HUES64 (cell line): ENCODE measurements around the gene MEIS2.

Experiments
- H3K27ac ChIP-seq: 2 replicates; pipeline ENCODE4 v1.7.0; 2013; ENCODE audit warnings: low read depth, low read length, inconsistent platforms
- H3K27me3 ChIP-seq: 2 replicates; pipeline ENCODE4 v1.6.1; 2013; ENCODE audit warnings: mild to moderate bottlenecking, low read length; ENCODE audit not compliant: insufficient read depth
- H3K36me3 ChIP-seq: 2 replicates; pipeline ENCODE4 v1.6.1; 2013; ENCODE audit warnings: mild to moderate bottlenecking, low read length; ENCODE audit not compliant: insufficient read depth
- H3K4me1 ChIP-seq: 2 replicates; pipeline ENCODE4 v1.6.1; 2013; ENCODE audit warnings: mild to moderate bottlenecking, low read length, moderate library complexity; ENCODE audit not compliant: insufficient read depth
- H3K4me3 ChIP-seq: 2 replicates; pipeline ENCODE4 v1.5.1; 2013; ENCODE audit warnings: mild to moderate bottlenecking, low read length, moderate library complexity
- H3K9ac ChIP-seq: 2 replicates; pipeline ENCODE4 v1.6.1; 2013; ENCODE audit warnings: mild to moderate bottlenecking, low read depth, low read length
- H3K9me3 ChIP-seq: 2 replicates; pipeline ENCODE4 v1.6.1; 2013; ENCODE audit warnings: low read depth, low read length; ENCODE audit not compliant: insufficient read depth
- WGBS: fragments of 150-250, 120-280 bp; methylation state at CpG from one replicate; pipeline ENCODE4 v1.1.7; 2013; ENCODE audit warnings: missing lambda C conversion rate; 5-methylcytosine and 5-hydroxymethylcytosine counted together

MEIS2 gene

DNA sequence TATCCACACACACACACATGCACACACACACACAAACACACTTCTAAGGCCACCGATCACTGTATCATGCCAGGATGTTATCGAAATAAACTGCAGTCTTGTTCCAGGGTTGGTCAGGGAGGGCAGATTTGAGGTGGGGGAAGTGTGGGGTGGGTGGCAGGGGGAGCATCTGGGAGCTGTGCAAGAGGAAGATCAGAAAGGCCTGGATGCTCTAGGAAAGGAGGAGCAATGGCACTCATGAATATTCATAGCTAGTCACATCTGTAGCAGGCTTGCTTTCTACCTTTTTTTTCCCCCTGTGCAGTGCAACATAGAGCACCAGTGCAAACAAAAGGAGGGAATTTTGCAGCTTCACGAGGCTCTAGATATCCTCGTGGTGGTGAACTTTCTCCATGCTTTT is 84.9 kb downstream of the MEIS2 start:
- Histone ChIP-seq H3K27me3 (no peaks in the 10 kb centered on the region), H3K4me3 (no peak overlapping the region), H3K9me3 (no peaks in the 10 kb centered on the region), H3K27ac (no peak overlapping the region), H3K4me1 (peaks cover 25% of the 10 kb centered on the region), H3K36me3 (no peaks in the 10 kb centered on the region), H3K9ac (no peak overlapping the region)
- 72% methylated on average over 4 of the region's 4 CpGs for WGBS

DNA sequence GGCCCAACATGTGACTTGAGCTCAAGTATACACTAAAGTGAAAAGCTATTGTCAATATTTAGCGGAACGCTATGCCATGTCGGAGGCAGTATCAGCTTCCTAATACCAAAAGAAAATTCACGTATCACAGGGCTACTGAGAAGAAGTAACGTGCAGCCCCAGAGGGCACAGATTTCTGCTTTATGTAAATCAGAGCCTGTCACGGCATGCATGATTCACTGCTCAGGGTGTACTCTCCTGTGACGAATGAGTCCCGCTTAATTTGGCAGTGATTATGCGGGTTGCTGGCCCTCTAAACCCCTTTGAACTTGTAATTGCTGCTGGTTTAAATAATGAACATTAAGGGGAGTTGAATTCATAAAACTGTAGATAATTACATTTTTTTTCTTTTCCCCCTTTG is 85.3 kb downstream of the MEIS2 start:
- H3K27me3 ChIP-seq: no peaks in the 10 kb centered on the region
- H3K36me3 ChIP-seq: no peaks in the 10 kb centered on the region
- H3K4me3 ChIP-seq: no peak overlapping the region
- no peaks in the 10 kb centered on the region for H3K9me3 ChIP-seq
- H3K27ac ChIP-seq: no peak overlapping the region
- H3K4me1 ChIP-seq: peaks cover 25% of the 10 kb centered on the region
- H3K9ac ChIP-seq: no peak overlapping the region
- WGBS: 80% methylated on average over 9 of the region's 9 CpGs

DNA sequence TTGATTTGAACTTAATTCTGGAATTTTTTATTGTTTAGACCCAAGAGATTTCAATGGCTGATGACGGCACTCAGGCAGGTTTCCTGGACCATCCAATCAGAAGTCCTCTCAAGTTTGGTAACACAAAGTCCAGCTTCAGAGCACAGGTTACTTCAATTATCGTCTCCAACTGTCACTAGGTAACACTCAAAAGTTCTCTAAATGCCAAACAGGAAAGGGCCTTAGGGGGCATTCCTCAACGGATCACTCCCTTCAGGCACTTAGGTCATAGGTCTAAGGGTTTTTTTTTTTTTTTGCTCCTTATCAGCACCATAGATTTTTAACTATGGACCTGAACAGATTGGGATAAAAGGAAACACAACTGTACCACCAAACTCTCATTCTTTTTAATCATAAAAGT is 85.8 kb downstream of the MEIS2 start:
- no peaks in the 10 kb centered on the region for H3K9me3 ChIP-seq
- H3K4me3 ChIP-seq: no peak overlapping the region
- no peak overlapping the region for H3K27ac ChIP-seq
- WGBS: 57% methylated on average over 3 of the region's 3 CpGs
- H3K9ac ChIP-seq: no peak overlapping the region
- H3K36me3 ChIP-seq: no peaks in the 10 kb centered on the region
- no peaks in the 10 kb centered on the region for H3K27me3 ChIP-seq
- H3K4me1 ChIP-seq: peaks cover 25% of the 10 kb centered on the region

DNA sequence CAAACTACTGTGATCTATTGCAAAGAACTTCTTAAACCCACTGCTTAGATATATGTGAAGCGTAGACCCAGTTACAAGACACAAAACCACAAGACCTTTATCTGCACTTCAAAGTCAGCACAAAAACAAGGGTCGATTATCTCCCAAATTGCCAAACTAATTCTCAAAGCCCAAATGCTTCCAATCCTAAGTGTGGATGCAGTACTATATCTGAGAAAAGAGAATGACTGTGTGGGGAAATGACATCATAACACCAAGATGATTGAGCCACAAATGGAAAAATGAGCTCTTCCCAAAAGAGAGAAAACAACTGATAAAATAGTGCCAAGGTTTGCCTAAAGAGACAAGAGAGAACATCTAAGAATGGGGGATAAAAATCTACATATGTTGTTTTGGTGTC is 86.2 kb downstream of the MEIS2 start:
- no peaks in the 10 kb centered on the region for H3K27me3 ChIP-seq
- H3K4me1 ChIP-seq: peaks cover 25% of the 10 kb centered on the region
- H3K27ac ChIP-seq: no peak overlapping the region
- H3K9ac ChIP-seq: no peak overlapping the region
- no peaks in the 10 kb centered on the region for H3K36me3 ChIP-seq
- no peaks in the 10 kb centered on the region for H3K9me3 ChIP-seq
- H3K4me3 ChIP-seq: no peak overlapping the region
- 50% methylated on average over 2 of the region's 2 CpGs for WGBS

DNA sequence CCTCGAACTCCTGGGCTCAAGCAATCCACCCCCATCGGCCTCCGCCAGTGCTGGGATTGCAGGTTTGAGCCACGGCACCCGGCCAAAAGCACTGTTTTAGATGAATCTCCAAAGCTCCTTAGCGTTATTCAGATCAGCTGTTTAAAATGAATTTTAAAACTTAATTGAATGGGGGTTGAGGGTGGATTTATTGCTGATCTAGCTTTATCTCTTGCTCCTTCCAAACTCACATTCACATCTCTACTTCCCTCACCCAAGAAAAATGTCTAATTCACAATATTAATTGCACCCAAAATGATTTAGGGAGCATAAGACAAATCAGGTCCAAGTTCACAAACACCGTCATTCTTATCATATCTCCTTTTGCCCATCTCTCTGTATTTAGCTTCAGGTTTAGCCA is 89.8 kb downstream of the MEIS2 start:
- no peaks in the 10 kb centered on the region for H3K36me3 ChIP-seq
- H3K27me3 ChIP-seq: no peaks in the 10 kb centered on the region
- H3K9me3 ChIP-seq: no peaks in the 10 kb centered on the region
- 95% methylated on average over 7 of the region's 7 CpGs for WGBS
- peaks cover 22% of the 10 kb centered on the region for H3K4me1 ChIP-seq
- no peak overlapping the region for H3K9ac ChIP-seq
- no peak overlapping the region for H3K4me3 ChIP-seq
- no peak overlapping the region for H3K27ac ChIP-seq

DNA sequence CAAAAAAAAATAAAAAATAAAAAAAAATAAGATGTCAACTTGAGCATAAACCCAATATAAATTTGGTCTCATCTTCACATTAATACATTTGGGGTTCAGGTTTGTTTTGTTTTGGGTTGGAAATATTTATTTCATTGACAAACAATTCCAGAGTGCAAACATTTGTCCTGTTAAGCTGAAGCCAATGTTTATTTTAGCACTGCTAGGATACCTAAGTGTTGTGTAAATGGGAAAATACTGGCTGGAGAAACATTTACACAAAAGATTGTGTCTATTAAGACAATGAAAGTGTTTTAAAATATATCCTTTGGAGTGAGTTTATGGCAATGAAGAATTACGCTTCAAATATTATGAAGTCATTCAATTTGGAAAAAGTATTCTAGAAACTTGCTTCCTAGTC is 91.1 kb downstream of the MEIS2 start:
- 100% methylated on average over 1 of the region's 1 CpG for WGBS
- H3K27ac ChIP-seq: no peak overlapping the region
- no peak overlapping the region for H3K4me3 ChIP-seq
- no peaks in the 10 kb centered on the region for H3K9me3 ChIP-seq
- no peaks in the 10 kb centered on the region for H3K27me3 ChIP-seq
- H3K9ac ChIP-seq: no peak overlapping the region
- peaks cover 9% of the 10 kb centered on the region for H3K4me1 ChIP-seq
- no peaks in the 10 kb centered on the region for H3K36me3 ChIP-seq

DNA sequence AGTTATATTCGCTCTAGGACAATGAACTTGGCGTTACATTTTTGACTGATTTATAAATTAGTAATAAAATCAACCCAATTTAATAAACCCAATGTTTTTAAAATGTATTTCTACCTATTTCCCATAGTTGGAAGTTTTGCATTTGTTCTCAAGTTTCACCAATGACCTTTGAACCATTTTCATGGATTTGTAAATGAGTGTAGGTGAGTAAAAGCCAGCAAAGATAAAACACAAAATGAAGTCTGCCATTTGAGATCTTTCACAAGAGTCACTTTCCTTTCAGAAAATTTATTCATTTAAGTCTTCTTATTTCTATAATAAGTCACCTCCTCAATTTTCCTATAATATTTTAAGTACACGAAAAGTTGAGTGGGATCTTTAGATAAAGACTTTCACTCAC is 92.1 kb downstream of the MEIS2 start:
- no peak overlapping the region for H3K27ac ChIP-seq
- H3K9me3 ChIP-seq: no peaks in the 10 kb centered on the region
- H3K4me3 ChIP-seq: no peak overlapping the region
- no peak overlapping the region for H3K9ac ChIP-seq
- H3K27me3 ChIP-seq: no peaks in the 10 kb centered on the region
- no peaks in the 10 kb centered on the region for H3K36me3 ChIP-seq
- 100% methylated on average over 1 of the region's 3 CpGs for WGBS
- peaks cover 5% of the 10 kb centered on the region for H3K4me1 ChIP-seq

DNA sequence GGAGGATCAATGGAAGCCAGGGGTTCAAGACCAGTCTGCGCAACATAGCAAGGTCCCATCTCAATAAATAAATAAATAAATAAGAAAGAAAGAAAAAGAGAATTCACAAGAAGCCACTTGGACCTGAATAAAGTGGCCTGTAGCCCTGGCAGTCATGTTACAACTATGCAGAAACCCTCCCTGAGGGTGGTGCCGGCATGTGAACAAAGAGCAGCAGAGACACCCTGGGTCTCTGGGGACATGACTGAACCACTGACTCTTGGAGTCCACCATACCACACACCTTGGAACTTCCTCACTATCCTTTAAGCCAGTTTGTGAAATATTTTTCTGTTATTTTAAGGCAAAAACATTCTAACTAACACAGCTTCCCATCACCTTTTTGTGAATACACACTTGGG is 93.0 kb downstream of the MEIS2 start:
- Histone ChIP-seq H3K27ac (no peak overlapping the region), H3K4me3 (no peak overlapping the region)
- 86% methylated on average over 1 of the region's 2 CpGs for WGBS

DNA sequence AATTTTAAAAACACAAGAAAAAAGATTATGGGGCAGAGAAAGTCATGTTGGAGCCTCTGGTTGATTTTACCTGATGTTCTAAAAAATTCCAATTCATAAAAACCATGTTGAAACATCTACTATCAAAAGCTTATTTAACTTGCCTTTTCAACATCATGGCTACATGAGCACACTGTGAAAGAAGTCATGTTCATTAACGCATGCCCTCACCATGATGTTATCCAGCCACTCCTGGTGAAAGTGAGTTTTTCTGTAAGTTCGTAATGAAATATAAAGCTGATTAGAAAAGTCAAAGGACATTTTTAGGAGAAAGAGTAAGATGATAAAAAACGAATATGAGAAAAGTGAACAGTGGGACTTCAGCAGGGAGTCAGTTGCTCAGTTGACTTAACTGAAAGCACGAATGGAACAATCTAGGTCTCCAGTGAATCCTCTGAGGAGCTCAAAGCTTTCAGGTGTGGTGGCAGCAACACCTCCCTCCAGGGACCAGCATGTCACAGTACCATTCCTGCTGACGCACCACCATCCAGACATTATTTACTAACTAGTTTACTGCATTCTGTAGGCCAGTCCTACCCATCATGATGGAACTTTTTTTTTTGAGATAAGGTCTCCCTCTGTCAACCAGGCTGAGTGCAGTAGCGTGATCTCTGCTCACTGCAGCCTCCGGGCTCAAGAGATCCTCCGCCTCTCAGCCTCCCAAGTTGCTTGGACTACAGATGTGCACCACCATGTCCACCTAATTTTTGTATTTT is 95.2 kb downstream of the MEIS2 start:
- peaks cover 18% of the 10 kb centered on the region for H3K4me1 ChIP-seq
- H3K36me3 ChIP-seq: no peaks in the 10 kb centered on the region
- H3K9me3 ChIP-seq: no peaks in the 10 kb centered on the region
- H3K27me3 ChIP-seq: no peaks in the 10 kb centered on the region
- no peak overlapping the region for H3K4me3 ChIP-seq
- no peak overlapping the region for H3K27ac ChIP-seq
- H3K9ac ChIP-seq: no peak overlapping the region
- 83% methylated on average over 8 of the region's 8 CpGs for WGBS

More for the DNA sequence above, 93.0 kb downstream of the MEIS2 start:
- H3K27me3 ChIP-seq: no peaks in the 10 kb centered on the region
- H3K9me3 ChIP-seq: no peaks in the 10 kb centered on the region
- H3K9ac ChIP-seq: no peak overlapping the region
- H3K36me3 ChIP-seq: no peaks in the 10 kb centered on the region
- H3K4me1 ChIP-seq: peaks cover 9% of the 10 kb centered on the region

DNA sequence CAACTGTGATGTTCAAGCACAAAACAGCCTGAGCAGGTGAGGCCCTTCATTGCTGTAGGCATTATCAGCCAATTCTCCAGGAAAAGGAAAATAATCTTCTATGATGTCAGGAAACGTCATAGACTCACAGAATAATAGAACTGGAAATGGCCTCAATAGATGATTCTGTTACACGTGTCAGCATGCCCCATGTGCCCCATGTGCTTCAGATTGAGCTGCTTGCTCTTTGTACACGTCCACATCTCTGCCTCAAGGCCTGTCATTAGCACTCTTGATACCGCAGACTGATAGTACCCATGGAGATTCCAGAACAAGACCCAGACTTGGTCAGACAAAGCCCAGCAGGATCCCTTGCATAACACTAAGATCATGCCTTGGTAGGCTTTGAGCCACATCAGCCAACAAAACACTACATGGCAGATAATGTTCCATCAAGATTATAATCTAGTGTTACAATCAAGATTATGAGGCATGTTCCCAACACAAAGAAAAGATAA is 95.9 kb downstream of the MEIS2 start:
- Histone ChIP-seq H3K27me3 (no peaks in the 10 kb centered on the region), H3K36me3 (no peaks in the 10 kb centered on the region), H3K9me3 (no peaks in the 10 kb centered on the region), H3K9ac (no peak overlapping the region), H3K27ac (no peak overlapping the region), H3K4me3 (no peak overlapping the region), H3K4me1 (peaks cover 18% of the 10 kb centered on the region)
- WGBS: 89% methylated on average over 4 of the region's 4 CpGs

DNA sequence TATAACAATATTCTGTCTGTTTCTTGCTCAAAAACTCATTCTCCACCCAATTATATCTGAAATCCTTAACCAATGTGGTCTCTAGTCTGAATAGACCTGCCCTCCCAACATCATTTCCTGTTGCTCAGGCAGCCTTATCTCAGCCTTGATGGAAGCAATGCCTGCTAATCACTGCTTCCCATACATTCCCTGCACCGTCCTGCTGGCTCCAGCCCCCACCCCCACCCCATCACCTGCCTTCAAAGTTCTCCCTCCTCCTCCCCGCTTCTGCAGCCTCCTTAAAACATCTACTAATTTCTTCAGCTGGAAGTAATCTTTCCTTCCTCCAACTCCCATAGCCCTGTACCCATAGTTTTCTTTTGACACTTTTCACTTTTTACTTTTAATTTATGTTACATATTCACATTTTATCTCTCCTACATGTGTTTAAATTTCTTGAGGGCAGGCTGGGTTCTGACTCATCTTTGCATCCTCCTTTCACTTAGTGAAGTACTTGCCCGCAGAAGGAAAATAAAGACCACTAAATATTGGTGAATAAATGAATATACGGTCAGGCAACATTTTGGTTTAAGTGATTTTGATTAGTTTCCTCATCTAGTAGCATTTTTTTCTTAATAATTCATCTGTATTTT is 98.2 kb downstream of the MEIS2 start:
- H3K4me1 ChIP-seq: peaks cover 14% of the 10 kb centered on the region; the same call in 1 of the 2 replicates
- no peak overlapping the region for H3K4me3 ChIP-seq
- 44% methylated on average over 2 of the region's 4 CpGs for WGBS
- H3K9ac ChIP-seq: no peak overlapping the region
- H3K36me3 ChIP-seq: no peaks in the 10 kb centered on the region
- H3K27ac ChIP-seq: no peak overlapping the region
- no peaks in the 10 kb centered on the region for H3K9me3 ChIP-seq
- no peaks in the 10 kb centered on the region for H3K27me3 ChIP-seq
